HUDEP-2 (cell line): ENCODE results near the gene PCSK6.
"Not testable (repeated sequence)": the region's sequence is repeated elsewhere in the genome, so short reads cannot be mapped to it uniquely, and the experiment has no call there.

Source experiments
- DNase-seq, 76 experiments: peaks; one replicate each; lab custom pipeline; 2025; ENCODE audit not compliant: unreplicated experiment in 76 of 76; lab: John Stamatoyannopoulos, UW

The PCSK6 gene

DNA sequence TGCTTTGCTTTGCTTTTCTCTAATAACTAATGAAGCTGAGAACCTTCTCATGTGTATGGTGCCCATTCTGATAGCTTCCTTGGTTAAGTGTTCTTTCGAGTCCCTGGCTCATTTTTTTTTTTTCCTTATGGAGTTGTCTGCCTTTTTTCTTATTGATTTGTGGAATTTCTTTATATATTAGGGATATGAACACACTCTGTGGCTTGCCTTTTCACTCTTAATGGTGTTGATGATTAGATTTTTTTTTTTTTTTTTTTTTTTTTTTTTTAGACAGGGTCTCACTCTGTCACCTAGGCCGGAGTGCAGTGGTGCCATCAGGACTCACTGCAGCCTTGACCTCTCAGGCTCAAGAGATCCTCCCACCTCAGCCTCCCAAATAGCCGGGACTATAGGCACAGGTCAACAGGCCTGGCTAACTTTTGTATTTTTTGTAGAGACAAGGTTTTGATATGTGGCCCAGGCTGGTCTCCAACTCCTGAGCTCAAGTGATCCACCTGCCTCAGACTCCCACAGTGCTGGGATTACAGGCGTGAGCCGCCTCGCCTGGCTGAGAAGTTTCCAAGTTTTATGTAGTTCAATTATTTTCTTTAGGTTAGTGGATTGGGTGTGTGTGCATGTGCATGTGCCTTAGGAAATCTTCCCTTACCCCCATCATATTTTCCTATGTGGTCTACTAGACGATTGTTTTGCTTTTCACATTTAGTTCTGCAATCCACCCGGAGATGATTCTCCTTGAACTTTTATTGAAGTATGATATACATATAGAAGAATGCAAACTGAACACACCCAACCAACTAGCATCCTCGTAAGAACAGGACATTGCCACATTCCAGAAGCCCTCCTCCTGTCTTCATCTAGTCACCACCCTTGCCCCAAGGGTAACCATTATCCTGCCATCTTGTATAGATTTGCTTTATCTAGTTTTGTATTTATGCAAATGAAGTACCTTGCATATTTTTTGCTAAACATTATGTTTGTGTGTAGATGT lies 192.8 kb downstream of the PCSK6 start:
- DNase-seq, result no peak

DNA sequence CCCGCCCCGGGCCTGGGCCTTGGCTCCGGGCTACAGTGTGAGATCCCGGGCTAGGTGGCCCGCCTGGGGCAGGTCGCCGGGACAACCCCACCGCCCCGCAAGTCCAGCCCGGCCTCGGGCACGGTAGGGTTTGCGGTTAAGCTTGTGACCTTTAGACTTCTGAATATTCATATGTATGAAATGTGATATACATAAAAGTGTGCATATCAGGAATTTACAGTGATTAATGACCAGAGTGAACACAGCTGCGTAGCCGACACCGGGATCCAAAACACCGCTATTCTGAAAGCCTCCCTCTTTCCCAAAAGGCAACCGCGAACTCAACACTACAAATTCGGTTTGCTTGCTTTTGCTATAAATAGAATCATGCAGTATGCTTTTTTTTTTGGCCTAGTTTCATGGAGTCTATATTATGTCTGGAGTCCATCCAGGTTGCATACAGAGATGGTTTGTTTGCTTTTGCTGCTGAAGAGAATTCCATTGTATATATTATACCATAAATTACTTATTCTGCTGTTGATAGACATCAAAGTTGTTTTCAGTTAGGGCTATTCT lies 193.8 kb downstream of the PCSK6 start:
- peak in 1 of 76 experiments; percentile 47 for DNase-seq

DNA sequence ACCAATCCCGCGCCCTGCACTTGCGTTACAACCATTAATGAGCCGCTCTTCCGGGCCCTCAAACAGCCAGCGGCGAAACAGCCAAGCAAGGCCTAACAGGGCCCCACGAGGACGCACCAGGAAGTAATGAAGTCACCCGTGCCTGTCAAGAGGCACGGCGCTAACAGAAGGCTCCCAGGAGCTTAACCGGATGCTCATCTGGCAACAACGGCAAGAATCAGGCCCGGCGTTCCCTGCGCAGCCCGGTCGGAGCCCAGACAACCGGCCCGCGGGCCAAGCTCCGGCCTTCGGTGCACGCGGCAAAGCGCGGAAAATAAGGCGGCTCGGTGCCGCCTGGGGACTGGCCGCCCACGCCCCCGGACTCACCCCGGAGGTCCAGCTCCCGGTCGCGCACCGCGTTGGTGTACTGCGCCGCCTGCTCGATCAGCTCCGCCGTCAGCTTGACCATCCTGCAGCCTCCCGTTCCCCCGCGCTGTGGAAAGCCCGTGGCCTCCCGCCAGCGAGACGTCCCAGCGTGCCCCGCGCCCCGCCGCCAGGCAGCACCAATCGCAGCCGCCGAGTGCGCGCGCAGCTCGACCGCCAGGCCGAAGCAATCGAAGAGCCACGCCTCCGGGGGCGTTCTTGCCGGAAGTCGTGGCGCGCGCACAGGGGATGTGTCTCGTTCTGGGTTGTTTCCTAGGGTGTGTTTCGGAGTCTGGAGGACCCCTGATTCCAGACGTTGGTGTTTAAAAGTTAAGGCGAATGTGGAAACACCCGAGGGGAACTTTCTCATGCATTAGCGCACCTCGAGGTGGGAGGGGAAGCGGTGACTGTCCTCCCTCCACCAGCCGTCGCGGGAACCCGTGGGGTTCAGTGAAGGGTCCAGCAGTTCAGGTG lies 194.5 kb downstream of the PCSK6 start, which contains the start of gene SNRPA1:
Gene SNRPA1 (minus strand): TSS at position 518 of the 876 bp plus-strand sequence. CDS start 70 bp downstream, at position 448.
- DNase-seq, result peak in 75 of 76 experiments; percentile 30 to 96 (median 92)

DNA sequence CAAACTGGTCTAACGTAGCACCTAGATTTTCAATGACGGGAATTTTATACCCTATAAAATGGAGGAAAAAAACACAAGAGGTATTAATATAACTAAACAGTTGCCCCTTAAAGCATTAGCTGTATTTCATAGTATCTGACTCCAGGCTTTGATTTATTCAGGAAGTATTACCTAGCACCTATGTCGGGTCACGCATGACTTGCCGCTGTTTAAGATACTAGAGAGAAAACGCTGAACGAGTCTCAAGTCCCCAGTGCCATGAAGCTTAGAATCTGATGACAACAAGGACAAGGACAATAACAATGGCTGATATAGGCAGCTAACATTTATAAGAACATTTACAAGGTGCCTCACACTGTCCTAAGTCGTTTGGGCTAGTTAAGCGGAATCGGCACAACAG lies 196.4 kb downstream of the PCSK6 start:
- DNase-seq, result no peak

DNA sequence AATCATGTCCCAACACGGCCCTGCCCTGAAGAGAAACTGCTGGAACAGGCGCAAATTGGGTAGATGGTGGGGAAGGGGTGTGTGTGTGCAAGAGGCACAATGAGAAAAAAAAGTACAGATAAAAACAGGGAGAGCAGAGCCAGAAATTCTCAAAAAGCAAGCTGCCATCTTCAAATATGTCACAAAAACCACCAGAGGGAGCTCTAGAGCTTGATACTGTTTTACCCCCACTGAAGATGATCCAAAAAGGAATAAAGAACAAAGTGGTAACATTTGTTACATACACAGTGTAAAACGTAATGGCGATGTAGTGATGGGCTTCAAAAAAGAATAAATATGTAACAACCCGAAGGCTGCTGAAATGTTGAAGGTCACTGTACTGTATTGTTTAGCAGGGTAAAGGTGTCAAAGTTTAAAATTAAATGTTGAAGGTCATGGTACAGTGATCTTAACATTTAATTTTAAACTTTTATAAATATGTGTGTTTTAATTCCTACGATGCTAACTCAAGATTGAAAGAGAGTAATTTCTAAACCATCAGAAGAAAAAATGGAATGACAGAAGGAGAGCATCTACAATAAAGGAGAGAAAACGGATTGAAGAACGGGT lies 200.5 kb downstream of the PCSK6 start:
- peak in 30 of 76 experiments; percentile 6 to 75 (median 44) for DNase-seq

DNA sequence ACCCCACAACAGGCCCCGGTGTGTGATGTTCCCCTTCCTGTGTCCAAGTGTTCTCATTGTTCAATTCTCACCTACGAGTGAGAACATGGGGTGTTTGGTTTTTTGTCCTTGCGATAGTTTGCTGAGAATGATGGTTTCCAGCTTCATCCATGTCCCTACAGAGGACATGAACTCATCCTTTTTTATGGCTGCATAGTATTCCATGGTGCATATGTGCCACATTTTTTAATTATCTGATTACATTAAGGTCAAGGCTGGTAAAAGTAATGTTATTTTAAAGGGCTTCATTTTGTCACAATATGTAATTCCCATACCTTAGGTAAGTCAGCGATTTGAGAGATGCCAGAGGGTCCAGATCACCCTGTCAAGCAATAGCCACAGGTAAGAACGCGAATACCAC lies 202.2 kb downstream of the PCSK6 start:
- not testable (repeated sequence) for DNase-seq

DNA sequence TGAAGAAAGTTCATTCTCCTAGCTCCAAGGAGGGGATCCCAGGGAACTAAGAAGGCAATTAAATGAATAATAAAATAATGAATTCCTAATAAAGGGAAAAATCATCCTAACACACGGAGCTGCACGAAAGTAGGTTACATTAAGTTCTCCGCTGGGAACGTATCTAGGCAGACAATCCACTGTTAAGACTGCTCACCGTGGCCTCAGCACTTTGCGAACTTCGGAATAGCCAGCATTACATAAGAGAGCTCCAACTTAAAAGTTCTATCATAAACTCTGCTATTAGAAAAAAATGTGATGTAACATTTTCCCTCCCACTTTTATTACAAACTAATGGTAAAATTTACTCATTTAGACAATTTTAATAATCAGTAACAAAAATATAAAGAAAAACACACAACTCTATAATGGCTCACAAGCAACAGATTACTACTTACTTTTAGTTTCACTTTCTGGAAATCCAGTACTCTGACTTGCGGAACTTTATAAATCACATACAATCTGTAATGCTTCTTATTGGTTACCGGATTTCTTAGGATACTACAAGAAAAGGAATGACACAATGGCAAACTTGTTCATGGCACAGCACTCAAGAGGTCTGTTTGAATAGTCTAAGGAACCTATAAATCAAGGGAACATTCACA lies 202.9 kb downstream of the PCSK6 start:
- no peak for DNase-seq

DNA sequence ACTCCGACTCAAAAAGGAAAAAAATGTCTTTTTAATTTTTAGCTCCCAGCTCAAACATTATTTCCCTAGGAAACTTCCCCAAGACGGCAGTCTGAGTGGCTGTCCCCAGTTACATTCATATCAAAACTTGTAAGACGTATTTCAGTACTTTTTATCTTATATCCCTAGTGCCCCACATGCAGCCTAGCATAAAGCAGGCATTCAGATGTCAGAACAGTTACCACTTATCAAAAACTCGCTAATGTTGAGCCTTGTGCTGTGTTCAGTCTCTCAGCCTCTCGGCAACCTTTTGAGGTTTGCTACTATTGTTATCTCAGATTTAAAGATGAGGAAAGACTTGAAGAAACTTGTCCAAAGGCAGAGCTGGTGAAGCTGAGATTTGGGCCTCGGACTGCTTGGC lies 205.6 kb downstream of the PCSK6 start:
- no peak for DNase-seq

DNA sequence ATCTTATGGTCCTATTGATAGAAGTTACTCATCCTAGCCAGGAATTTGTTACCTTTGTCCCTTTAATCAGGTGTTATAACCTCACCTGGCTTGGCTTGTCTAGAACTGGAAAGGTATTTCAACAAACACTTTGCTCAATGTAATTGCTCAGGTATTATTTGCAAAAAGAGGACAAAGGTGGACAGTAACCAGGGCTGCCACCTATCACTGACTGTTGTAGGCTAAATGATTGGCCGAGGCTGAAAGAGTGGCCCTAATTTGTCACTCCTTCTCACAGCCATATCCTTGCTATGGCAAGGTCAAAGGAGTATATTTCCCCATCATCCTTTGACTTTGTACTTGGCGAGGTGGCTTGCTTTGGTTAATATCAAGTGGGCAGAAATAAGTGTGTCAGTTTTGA lies 209.5 kb downstream of the PCSK6 start:
- no peak for DNase-seq

DNA sequence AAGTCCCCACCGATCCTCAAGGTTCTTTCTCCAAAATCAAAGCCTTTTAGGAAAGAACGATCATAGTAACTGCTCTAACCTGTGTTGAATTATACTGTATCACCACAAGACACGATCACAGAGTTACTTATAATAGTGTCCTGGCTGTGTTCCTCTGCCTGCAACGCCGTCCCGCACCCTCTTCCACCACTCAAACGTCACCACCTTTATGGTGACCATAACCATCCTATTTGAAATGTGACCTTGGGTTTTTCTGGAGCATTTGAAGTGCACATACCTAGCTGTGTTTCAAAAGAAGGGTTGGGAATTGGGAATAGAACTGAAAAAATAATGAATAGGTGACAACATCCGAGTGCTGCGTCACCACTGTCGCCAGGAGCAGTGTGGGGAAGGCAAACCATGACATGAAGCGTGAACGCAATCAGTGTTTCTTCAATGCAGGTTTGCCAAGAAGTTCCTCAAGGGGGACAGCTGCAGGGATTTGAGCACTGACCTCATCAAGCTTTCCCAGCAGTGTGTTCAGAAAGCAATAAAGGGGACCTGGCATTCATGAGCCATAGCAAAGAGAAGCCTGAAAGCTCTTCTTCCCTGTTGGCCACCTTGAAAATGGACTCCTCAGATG lies 211.5 kb downstream of the PCSK6 start:
- DNase-seq, result no peak

DNA sequence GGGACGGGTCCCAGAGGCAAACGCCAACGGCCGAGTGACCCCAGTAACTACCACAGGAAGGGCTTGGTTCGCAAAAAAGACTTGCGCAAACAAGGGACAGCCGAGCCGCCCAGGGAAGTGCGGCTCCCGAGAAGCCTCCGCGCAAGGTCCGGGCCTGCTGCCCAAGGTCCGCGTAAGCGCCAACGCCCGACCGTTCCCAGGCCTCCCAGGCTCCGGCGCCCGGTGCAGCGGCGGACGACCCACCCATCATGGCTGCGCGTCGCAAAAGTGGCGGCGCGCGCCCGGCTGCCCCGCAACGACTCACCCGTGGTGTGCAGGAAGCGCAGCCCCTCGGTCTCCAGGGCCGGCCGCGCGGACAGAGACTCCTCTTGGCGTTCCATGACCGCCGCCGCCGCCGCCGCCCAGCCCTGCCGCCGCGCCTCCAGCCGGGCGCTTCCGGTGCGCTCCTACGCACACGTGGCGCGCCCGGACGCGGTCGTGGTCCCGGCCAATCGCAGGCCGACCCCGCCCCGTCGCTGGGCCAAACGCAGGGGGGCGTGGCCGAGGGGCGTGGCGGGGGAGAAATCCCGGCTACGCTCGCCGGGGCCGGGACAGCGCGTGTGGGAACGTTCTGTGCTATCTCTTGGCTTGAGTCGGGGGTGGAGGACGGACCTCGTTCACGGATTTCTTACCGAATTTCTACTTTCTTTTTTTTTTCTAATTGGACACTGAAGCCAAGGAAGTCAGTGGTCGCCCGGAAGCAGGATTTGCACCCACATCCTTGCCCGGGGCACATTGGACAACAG lies 212.3 kb downstream of the PCSK6 start, which contains the start of gene SELENOS:
Gene SELENOS (minus strand): TSS at position 448 of the 785 bp plus-strand sequence. CDS start 68 bp downstream, at position 380.
- peak in 71 of 76 experiments; percentile 15 to 91 (median 73) for DNase-seq

DNA sequence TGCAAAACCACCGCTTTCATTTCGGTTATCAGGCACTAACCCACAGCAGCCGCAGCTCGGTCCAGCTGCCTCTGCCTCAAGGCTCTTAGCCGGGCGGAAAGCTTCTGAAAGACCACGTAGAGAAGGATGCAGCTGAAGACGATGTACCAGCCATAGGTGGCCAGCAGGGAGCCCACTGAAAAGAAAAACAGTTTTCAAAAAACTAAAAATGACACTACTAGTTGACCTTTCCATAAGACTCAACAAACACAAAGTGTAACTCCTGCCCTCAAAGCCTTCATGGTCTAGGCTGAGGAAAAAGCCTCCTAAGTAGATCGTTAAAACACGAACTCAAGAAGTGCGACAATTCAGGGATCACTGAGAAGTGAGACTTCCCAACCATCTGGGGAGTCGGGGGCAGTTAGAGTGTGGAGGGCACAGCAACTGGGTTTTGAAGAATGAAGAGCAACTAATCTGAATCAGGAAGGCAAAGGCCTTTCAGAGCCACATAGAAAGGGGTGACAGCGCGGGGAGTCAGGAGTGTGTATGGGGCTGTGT lies 212.9 kb downstream of the PCSK6 start:
- DNase-seq, result peak in 10 of 76 experiments; percentile 2 to 23 (median 16)

DNA sequence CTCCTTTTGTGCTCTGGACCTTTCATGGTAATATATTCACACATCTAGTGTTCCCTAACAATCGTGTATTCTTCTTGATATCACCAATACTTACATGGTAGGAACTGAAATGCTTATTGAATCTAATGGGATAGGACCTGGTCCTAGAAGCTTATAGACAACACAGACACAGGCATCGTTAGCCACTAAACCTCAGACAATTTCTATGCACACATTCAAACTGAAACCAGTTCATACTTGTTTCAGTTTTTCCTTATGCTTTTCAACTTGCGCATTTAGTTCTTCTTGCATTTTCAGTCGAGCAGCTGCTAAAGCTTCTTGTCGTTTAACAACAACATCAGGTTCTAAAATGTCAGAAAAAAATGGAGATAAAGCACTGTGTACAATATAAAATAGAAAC lies 214.5 kb downstream of the PCSK6 start:
- no peak for DNase-seq

DNA sequence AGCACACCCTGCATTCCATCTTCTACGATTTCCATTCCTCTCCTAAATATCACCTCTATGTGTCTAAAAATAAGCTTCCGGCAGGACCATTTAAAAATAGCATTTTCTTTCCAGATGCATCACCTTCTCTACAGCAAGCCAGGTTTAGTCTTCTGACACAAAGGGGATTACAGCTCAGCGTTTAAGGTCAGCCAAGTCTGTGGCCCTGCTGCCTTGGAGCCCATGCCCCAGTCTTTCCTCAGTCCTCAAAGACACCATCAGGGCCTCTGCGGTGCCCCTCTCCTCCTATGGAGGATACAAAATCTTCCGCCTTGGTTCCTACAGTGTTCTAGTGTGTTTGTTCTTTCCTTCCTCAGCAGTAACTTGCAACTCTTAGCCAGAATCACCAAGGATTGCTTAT lies 216.0 kb downstream of the PCSK6 start:
- no peak for DNase-seq

DNA sequence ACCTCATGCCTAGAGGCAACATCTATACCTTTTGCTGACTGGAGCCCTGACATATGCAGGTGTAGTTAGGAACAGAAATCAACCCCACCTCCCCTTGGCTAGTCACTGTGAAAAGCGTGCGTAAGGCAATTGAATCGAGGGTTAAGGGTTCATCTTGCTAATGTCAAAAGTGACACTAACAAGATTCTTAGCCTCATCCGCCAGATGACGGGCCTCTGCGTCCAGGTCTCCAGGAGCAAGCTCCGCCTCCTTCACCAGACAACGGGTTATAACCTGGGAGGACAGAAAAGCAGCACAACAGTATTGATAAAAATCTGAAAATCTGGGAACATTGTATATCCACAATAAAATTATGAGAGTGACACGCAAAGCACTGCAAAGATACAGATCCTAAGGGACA lies 216.9 kb downstream of the PCSK6 start:
- no peak for DNase-seq

DNA sequence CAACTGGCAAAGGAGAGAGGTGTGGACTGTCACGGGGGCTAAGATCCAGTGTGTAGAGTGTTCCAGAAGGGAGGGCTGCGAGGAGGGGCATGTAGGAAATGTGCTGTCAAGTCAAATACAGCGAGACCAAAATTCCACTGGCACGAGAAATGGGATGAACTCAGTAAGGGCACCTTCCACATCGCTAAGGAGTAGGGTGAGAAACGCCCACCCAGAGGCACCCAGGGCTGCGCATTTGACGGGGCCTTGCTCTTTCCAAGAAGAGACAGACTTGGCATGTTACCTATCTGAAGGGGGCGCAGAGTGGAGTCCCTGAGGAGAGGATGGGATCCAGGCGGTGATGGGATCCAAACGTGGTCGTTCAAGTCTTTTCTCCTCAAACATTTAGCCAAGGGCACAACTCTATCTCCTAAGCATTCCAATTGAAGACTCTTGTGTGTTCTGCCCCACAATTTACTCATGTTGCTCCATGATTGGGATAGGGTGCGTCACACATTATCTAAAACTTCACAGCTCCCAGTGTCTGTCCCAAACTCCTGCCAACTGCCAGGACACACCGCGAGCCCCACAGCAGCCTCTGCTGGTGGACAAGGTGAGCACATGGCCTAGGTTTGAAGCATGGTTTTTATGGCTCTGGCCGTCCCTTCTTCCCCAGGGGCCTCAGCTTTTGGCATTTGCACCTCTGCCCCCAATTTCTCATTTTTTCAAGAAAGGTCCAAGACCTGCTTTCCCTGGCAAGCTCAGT lies 219.9 kb downstream of the PCSK6 start:
- DNase-seq, result peak in 12 of 76 experiments; percentile 1 to 30 (median 9)

DNA sequence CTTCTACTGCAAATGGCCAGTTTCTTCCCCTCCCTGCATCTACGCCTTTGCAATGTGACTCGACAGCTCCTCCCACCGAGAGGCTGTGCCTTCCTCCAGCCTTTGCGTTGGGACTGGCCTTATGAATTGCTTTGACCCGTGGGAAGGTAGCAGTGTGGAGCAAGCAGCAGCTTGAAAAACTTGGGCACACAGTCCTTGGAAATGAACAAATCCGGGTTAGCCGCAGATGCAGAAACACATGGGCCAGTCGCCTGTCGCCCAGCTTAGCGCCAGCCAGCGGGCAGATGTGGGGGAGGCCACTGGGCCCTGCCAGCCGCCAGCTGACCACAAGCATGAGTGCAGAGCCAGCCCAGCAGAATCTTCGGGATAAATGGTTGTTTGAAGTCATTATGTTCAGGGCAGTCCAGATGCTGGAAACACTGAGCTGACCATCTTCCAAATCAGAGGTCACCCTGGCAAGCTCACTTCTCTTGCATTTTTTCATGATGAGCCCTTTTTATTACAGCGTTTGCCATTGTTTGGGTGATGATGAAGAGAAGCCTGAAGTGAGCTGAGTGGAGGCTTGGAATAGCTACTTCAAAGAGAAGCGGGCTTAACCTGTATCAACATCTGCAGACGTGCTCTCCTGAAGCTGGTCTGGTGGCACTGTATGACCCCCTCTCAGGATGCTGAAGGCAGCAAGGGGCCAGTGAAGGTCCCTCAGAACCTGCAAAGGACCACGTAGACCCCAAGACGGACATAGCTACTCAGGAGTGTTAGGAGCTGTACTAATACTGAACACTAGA lies 222.0 kb downstream of the PCSK6 start:
- DNase-seq, result no peak
